CD4-positive, alpha-beta T cell (primary cell): ENCODE measurements around the gene ADCY10. TPM values are rescaled to one million over a fixed set of nuclear protein-coding genes. Genes with fewer than 3 reads are reported as not detected.
A peak's percentile ranks its signal among the peaks of the same experiment; 100 is the strongest.
"Not testable (repeated sequence)": the region's sequence is repeated elsewhere in the genome, so short reads cannot be mapped to it uniquely, and the experiment has no call there.

ENCODE experiments used
- ATAC-seq: fragments of 200-7000 bp; cut with Tn5 transposase; one replicate; pipeline ENCODE4 v1.10.0; 2022; ENCODE audit warnings: mild to moderate bottlenecking; ENCODE audit not compliant: poor library complexity
- CTCF ChIA-PET: fragments of 350-600 bp; sonication (Branson Sonifier 250); formaldehyde crosslinking; loops from one replicate; lab custom pipeline; 2021; ENCODE audit warnings: antibody characterized with exemption, inconsistent platforms; lab: Charles Lee
- POLR2A ChIA-PET: fragments of 350-600 bp; sonication (Branson Sonifier 250); formaldehyde crosslinking; loops from one replicate; lab custom pipeline; 2021; ENCODE audit warnings: antibody characterized with exemption, inconsistent platforms; lab: Charles Lee
- DNase-seq, 14 experiments: peaks; one replicate each; pipeline ENCODE4 v3.0.0-alpha.2; 2013 to 2020; ENCODE audit warnings: mixed read lengths in 2 of 14
- H3K27ac ChIP-seq, 2 donors: one replicate each; pipeline versions ENCODE4 v1.5.1 to v1.7.0; 2013; ENCODE audit warnings: low read length in 2 of 2, low read depth in 1 of 2, mild to moderate bottlenecking in 1 of 2
- H3K27me3 ChIP-seq, 2 experiments: 1 replicate in 1 of 2; 2 replicates in 1 of 2; pipeline versions ENCODE4 v1.6.1 to v1.7.0; 2013; ENCODE audit warnings: low read length in 2 of 2, control low read depth in 1 of 2, mild to moderate bottlenecking in 1 of 2, moderate library complexity in 1 of 2; ENCODE audit not compliant: insufficient read depth in 2 of 2, control insufficient read depth in 1 of 2
- H3K36me3 ChIP-seq: one replicate; pipeline ENCODE4 v1.6.1; 2013; ENCODE audit warnings: low read length, control low read depth; ENCODE audit not compliant: insufficient read depth
- H3K4me1 ChIP-seq: one replicate; pipeline ENCODE4 v1.6.1; 2013; ENCODE audit warnings: low read length, control low read depth; ENCODE audit not compliant: insufficient read depth
- H3K4me3 ChIP-seq: one replicate; pipeline ENCODE4 v1.5.1; 2013; ENCODE audit warnings: mild to moderate bottlenecking, low read length, moderate library complexity
- H3K9me3 ChIP-seq, 2 experiments: 1 replicate in 1 of 2; 2 replicates in 1 of 2; pipeline versions ENCODE4 v1.6.1 to v1.7.0; 2013; ENCODE audit warnings: low read length in 2 of 2, mild to moderate bottlenecking in 2 of 2, control low read depth in 1 of 2, moderate library complexity in 1 of 2; ENCODE audit not compliant: control insufficient read depth in 1 of 2, insufficient read depth in 1 of 2
- H3K27ac Mint-ChIP-seq: one replicate; pipeline ENCODE4 v1.8.0; 2020; ENCODE audit warnings: mixed read lengths
- H3K27me3 Mint-ChIP-seq: one replicate; pipeline ENCODE4 v1.8.0; 2021; ENCODE audit warnings: mixed read lengths
- H3K36me3 Mint-ChIP-seq: one replicate; pipeline ENCODE4 v1.8.0; 2021; ENCODE audit warnings: low read depth, mixed read lengths
- H3K4me1 Mint-ChIP-seq: one replicate; pipeline ENCODE4 v1.8.0; 2021; ENCODE audit warnings: low read depth, mixed read lengths
- H3K4me3 Mint-ChIP-seq: one replicate; pipeline ENCODE4 v1.8.0; 2020; ENCODE audit warnings: mild to moderate bottlenecking, mixed read lengths
- H3K9me3 Mint-ChIP-seq: one replicate; pipeline ENCODE4 v1.8.0; 2020; ENCODE audit warnings: mixed read lengths
- intact Hi-C, 2 experiments: fragments of 100-400 bp; cut with DNase I in 1 of 2; cut with micrococcal nuclease in 1 of 2; formaldehyde crosslinking; loops; one replicate each; pipeline versions ENCODE4 v1.15.1 to v1.9.0; 2023 to 2025; cut with DNase I, micrococcal nuclease
- total RNA-seq, 174 experiments: library from RNA in 2 of 174; stranded (reverse) in 2 of 174; gene quantifications; one replicate each; pipeline ENCODE4 v1.2.3 and lab custom pipeline; 2021 to 2026
- TF ChIP-seq, protein P1 (sequence below): fragments of 200-600 bp; IDR thresholded peaks from one replicate; pipeline ENCODE4 v1.8.0; 2022; ENCODE audit warnings: antibody characterized with exemption, mild to moderate bottlenecking

Gene ADCY10
- total RNA-seq, 2 experiments from 2014 or later = 0.11 to 0.52 TPM

DNA sequence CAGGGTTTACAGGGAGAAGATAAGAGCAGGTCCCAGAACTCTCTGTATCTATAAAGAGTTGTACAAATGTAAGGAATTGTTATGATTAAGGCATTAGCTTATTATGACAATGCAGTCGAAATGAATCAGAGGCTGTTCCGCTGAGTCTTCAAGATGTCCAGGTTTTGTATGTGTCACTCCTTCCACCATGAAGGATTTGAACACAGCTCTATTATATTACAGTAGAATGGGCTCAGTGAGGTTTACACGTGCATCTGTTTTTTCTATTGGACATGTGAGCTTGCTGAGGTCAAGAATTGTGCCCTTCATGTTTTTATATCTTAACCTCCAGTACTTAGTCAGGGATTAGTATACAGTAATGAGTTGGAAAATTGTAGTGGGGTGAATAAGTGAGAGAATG, 105.8 kb downstream of the ADCY10 start:
- no peak overlapping the region for H3K27ac ChIP-seq
- H3K4me1 Mint-ChIP-seq = peaks cover 24% of the 10 kb centered on the region
- H3K9me3 ChIP-seq = peaks cover 0 to 11% of the 10 kb centered on the region in 2 experiments
- peaks cover 19% of the 10 kb centered on the region for H3K4me1 ChIP-seq
- H3K4me3 Mint-ChIP-seq = no peak overlapping the region
- intact Hi-C loops = no loop called here
- no peak overlapping the region for H3K27ac Mint-ChIP-seq
- no peak for DNase-seq
- peaks cover 4% of the 10 kb centered on the region for H3K9me3 Mint-ChIP-seq
- TF ChIP-seq, protein P1, sequence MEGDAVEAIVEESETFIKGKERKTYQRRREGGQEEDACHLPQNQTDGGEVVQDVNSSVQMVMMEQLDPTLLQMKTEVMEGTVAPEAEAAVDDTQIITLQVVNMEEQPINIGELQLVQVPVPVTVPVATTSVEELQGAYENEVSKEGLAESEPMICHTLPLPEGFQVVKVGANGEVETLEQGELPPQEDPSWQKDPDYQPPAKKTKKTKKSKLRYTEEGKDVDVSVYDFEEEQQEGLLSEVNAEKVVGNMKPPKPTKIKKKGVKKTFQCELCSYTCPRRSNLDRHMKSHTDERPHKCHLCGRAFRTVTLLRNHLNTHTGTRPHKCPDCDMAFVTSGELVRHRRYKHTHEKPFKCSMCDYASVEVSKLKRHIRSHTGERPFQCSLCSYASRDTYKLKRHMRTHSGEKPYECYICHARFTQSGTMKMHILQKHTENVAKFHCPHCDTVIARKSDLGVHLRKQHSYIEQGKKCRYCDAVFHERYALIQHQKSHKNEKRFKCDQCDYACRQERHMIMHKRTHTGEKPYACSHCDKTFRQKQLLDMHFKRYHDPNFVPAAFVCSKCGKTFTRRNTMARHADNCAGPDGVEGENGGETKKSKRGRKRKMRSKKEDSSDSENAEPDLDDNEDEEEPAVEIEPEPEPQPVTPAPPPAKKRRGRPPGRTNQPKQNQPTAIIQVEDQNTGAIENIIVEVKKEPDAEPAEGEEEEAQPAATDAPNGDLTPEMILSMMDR = no peak
- no peaks in the 10 kb centered on the region for H3K36me3 Mint-ChIP-seq
- H3K4me3 ChIP-seq = no peak overlapping the region
- H3K36me3 ChIP-seq = no peaks in the 10 kb centered on the region
- H3K27me3 ChIP-seq = no peaks in the 10 kb centered on the region
- no peak for ATAC-seq
- CTCF ChIA-PET = no interaction called here
- H3K27me3 Mint-ChIP-seq = no peaks in the 10 kb centered on the region
- POLR2A ChIA-PET = interaction anchor here (1.0 kb wide), 1 partner anchor 128 kb away, joined by 3 read pairs; no protein-coding TSS in a partner anchor

DNA sequence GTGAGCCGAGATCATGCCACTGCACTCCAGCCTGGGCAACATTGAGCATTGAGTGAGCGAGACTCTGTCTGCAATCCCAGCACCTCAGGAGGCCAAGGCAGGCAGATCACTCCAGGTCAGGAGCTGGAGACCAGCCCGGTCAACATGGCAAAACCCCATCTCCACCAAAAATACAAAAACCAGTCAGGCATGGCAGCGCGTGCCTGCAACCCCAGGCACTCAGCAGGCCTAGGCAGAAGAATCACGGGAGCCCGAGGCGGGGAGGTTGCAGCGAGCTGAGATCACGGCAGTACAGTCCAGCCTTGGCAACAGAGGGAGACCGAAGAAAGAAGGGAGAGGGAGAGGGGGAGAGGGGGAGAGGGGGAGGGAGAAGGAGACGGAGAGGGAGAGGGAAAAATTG, 107.3 kb downstream of the ADCY10 start:
- H3K4me3 ChIP-seq, H3K36me3 Mint-ChIP-seq, CTCF ChIA-PET, H3K27me3 Mint-ChIP-seq, H3K27ac ChIP-seq, H3K27me3 ChIP-seq, H3K27ac Mint-ChIP-seq, DNase-seq, H3K4me3 Mint-ChIP-seq, POLR2A ChIA-PET, H3K9me3 ChIP-seq, H3K9me3 Mint-ChIP-seq, intact Hi-C loops, ATAC-seq, H3K36me3 ChIP-seq: not testable (repeated sequence)
- H3K4me1 ChIP-seq = peaks cover 21% of the 10 kb centered on the region
- H3K4me1 Mint-ChIP-seq = peaks cover 30% of the 10 kb centered on the region

DNA sequence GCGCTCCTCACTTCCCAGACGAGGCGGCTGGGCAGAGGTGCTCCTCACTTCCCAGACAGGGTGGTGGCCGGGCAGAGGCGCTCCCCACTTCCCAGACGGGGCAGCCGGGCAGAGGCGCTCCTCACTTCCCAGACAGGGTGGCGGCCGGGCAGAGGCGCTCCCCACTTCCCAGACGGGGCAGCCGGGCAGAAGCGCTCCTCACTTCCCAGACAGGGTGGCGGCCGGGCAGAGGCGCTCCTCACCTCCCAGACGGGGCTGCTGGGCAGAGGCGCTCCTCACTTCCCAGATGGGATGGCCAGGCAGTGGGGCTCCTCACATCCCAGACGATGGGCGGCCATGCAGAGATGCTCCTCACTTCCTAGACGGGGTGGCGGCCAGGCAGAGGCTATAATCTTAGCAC, 107.7 kb downstream of the ADCY10 start:
- H3K4me3 Mint-ChIP-seq, H3K27ac Mint-ChIP-seq, H3K36me3 Mint-ChIP-seq: not testable (repeated sequence)

DNA sequence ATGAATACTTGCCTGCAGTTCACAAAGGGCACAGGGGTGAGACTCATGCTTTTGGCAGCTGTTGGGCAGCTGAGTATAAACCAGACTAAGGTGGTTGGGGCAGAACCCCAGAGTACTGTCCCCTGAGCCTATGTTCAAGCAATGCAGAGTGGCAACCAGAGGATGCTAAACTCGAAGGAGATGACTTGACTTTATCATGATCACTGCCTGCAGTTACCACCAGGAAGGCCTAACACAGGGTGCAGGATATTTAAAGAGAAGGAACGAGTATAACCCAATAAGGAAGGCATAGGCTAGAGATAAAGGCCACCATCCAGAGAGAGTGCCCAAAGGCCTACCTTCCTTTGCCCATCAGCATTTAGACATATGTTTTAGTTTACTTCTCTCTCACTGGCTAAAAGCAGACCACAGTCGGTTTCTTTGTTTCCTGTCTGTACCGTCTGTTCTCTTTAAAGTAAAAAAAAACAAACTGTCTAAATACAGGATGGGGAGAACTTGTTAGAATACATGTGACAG, 108.8 kb downstream of the ADCY10 start:
- Histone ChIP-seq H3K27ac (peak overlapping the region; percentile 19 to 34), H3K4me3 (no peak overlapping the region), H3K27me3 (no peaks in the 10 kb centered on the region), H3K9me3 (no peaks in the 10 kb centered on the region), H3K4me1 (peaks cover 21% of the 10 kb centered on the region), H3K36me3 (no peaks in the 10 kb centered on the region)
- Mint-ChIP-seq H3K27ac (peak overlapping the region; percentile 38), H3K4me1 (peaks cover 30% of the 10 kb centered on the region), H3K27me3 (no peaks in the 10 kb centered on the region), H3K9me3 (no peaks in the 10 kb centered on the region), H3K4me3 (no peak overlapping the region), H3K36me3 (no peaks in the 10 kb centered on the region)
- TF ChIP-seq, protein P1 = no peak
- intact Hi-C loops = loop anchor here in 1 of 2 experiments (1.0 kb wide), 1 partner anchor 90 kb away; no protein-coding TSS in a partner anchor
- ATAC-seq (peak; percentile 71), DNase-seq (peak in 4 of 14 experiments; percentile 13 to 72 (median 60))
- CTCF ChIA-PET = no interaction called here
- POLR2A ChIA-PET = interaction anchor here (0.6 kb wide), 1 partner anchor 634 kb away, joined by 3 read pairs; no protein-coding TSS in a partner anchor

More for the DNA sequence above, 107.7 kb downstream of the ADCY10 start:
- H3K36me3 ChIP-seq, intact Hi-C loops, POLR2A ChIA-PET, ATAC-seq, CTCF ChIA-PET, H3K27me3 ChIP-seq, DNase-seq, H3K27me3 Mint-ChIP-seq, H3K9me3 ChIP-seq, H3K4me3 ChIP-seq, H3K27ac ChIP-seq, H3K9me3 Mint-ChIP-seq: not testable (repeated sequence)
- peaks cover 30% of the 10 kb centered on the region for H3K4me1 Mint-ChIP-seq
- peaks cover 21% of the 10 kb centered on the region for H3K4me1 ChIP-seq
